SU-DHL-6 (cell line): ENCODE results near the gene P2RY8.
"Not testable (repeated sequence)": the region's sequence is repeated elsewhere in the genome, so short reads cannot be mapped to it uniquely, and the experiment has no call there.

Experiments
- EZH2phosphoT487 ChIP-seq: fragments of 200-600 bp; sonication (generic), shearing (Covaris generic); conservative IDR thresholded peaks from 2 replicates; pipeline ENCODE4 v1.6.1; 2018; ENCODE audit warnings: mild to moderate bottlenecking, antibody characterized with exemption, low read length, moderate library complexity, mixed read lengths
- TF ChIP-seq, protein P1 (sequence below): fragments of 200-600 bp; sonication (generic); IDR thresholded peaks from one replicate; pipeline ENCODE4 v1.5.1; 2017; ENCODE audit warnings: antibody characterized with exemption, mild to moderate bottlenecking, low read length, moderate library complexity; ENCODE audit not compliant: insufficient read depth, poor library complexity, severe bottlenecking

DNA sequence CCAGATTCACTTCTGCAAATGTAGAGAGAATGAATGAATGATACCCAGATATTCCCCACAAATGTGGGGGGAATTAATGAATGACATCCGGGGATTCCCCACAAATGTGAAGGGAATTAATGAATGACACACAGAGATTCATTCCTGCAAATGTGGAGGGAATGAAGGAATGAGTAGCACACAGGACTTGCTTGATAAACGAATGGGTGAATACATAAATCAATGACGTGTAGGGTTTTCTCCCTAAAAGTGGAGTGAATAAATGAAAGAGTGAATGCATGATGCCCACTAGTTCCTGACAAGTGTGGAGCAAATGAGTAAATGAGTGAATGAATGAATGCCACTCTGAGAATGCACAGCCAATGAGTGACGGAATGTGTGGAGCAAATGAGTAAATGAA lies 45.7 kb downstream of the P2RY8 start:
- TF ChIP-seq, protein P1, sequence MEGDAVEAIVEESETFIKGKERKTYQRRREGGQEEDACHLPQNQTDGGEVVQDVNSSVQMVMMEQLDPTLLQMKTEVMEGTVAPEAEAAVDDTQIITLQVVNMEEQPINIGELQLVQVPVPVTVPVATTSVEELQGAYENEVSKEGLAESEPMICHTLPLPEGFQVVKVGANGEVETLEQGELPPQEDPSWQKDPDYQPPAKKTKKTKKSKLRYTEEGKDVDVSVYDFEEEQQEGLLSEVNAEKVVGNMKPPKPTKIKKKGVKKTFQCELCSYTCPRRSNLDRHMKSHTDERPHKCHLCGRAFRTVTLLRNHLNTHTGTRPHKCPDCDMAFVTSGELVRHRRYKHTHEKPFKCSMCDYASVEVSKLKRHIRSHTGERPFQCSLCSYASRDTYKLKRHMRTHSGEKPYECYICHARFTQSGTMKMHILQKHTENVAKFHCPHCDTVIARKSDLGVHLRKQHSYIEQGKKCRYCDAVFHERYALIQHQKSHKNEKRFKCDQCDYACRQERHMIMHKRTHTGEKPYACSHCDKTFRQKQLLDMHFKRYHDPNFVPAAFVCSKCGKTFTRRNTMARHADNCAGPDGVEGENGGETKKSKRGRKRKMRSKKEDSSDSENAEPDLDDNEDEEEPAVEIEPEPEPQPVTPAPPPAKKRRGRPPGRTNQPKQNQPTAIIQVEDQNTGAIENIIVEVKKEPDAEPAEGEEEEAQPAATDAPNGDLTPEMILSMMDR: not testable (repeated sequence)
- not testable (repeated sequence) for TF ChIP-seq EZH2phosphoT487
